CD14-positive monocyte (primary cell): ENCODE data around the gene PDCD2. TPM values are rescaled to one million over a fixed set of nuclear protein-coding genes. Genes with fewer than 3 reads are reported as not detected.

Experiments
- DNase-seq, 3 donors: peaks; one replicate each; pipeline ENCODE4 v3.0.0-alpha.2; 2011 to 2022
- H2AFZ ChIP-seq: 2 replicates; pipeline ENCODE4 v1.6.0; 2012; ENCODE audit warnings: mild to moderate bottlenecking, low read depth, low read length, inconsistent platforms; ENCODE audit not compliant: insufficient read depth, poor library complexity, severe bottlenecking
- H3K27ac ChIP-seq, 2 donors: 1 replicate in 1 of 2; 2 replicates in 1 of 2; pipeline ENCODE4 v1.5.1; 2012 to 2013; ENCODE audit warnings: low read length in 2 of 2, control low read depth in 1 of 2, inconsistent platforms in 1 of 2, low read depth in 1 of 2, mild to moderate bottlenecking in 1 of 2
- H3K27me3 ChIP-seq, 2 donors: one replicate each; pipeline versions ENCODE4 v1.6.0 to v1.6.1; 2011 to 2013; ENCODE audit warnings: low read length in 2 of 2; ENCODE audit not compliant: control insufficient read depth in 2 of 2, insufficient read depth in 2 of 2
- H3K36me3 ChIP-seq, 2 donors: replicated peaks in 1 of 2; 1 replicate in 1 of 2; 2 replicates in 1 of 2; pipeline versions ENCODE4 v1.5.1 to v1.6.1; 2012 to 2013; ENCODE audit warnings: low read length in 2 of 2, control low read depth in 1 of 2, inconsistent platforms in 1 of 2, mild to moderate bottlenecking in 1 of 2; ENCODE audit not compliant: insufficient read depth in 2 of 2, control insufficient read depth in 1 of 2
- H3K4me1 ChIP-seq, 2 donors: 1 replicate in 1 of 2; 2 replicates in 1 of 2; pipeline versions ENCODE4 v1.5.1 to v1.6.1; 2012 to 2013; ENCODE audit warnings: low read length in 2 of 2, control low read depth in 1 of 2, inconsistent platforms in 1 of 2, mild to moderate bottlenecking in 1 of 2, moderate library complexity in 1 of 2; ENCODE audit not compliant: insufficient read depth in 2 of 2, control insufficient read depth in 1 of 2
- H3K4me2 ChIP-seq: replicated peaks from 2 replicates; pipeline ENCODE3; 2012; ENCODE audit warnings: low read length, moderate library complexity, mild to moderate bottlenecking; ENCODE audit not compliant: poor library complexity, severe bottlenecking; ENCODE audit errors: extremely low read depth
- H3K4me3 ChIP-seq, 3 experiments: fragments of 200-600 bp in 1 of 3; sonication (generic) in 1 of 3; replicated peaks in 1 of 3; 1 replicate in 2 of 3; 2 replicates in 1 of 3; pipeline ENCODE4 v1.5.1; 2011 to 2013; ENCODE audit warnings: low read length in 3 of 3, mild to moderate bottlenecking in 3 of 3, control low read depth in 2 of 3, low read depth in 2 of 3, inconsistent platforms in 1 of 3, moderate library complexity in 1 of 3
- H3K79me2 ChIP-seq: 2 replicates; pipeline ENCODE4 v1.6.0; 2012; ENCODE audit warnings: mild to moderate bottlenecking, control low read depth, inconsistent platforms, low read length, moderate library complexity; ENCODE audit not compliant: insufficient read depth
- H3K9ac ChIP-seq: 2 replicates; pipeline ENCODE4 v1.6.0; 2017; ENCODE audit warnings: low read length, mild to moderate bottlenecking; ENCODE audit not compliant: insufficient read depth, poor library complexity, severe bottlenecking
- H3K9me3 ChIP-seq, 2 donors: replicated peaks in 1 of 2; 1 replicate in 1 of 2; 2 replicates in 1 of 2; pipeline versions ENCODE4 v1.5.1 to v1.6.1; 2012 to 2013; ENCODE audit warnings: low read length in 2 of 2, control low read depth in 1 of 2; ENCODE audit not compliant: control insufficient read depth in 1 of 2, insufficient read depth in 1 of 2
- H4K20me1 ChIP-seq: 2 replicates; pipeline ENCODE4 v1.6.0; 2012; ENCODE audit warnings: mild to moderate bottlenecking, low read length, control low read depth, moderate library complexity; ENCODE audit not compliant: insufficient read depth
- H3K27ac Mint-ChIP-seq, 7 donors: one replicate each; pipeline ENCODE4 v1.8.0; 2020; ENCODE audit warnings: mild to moderate bottlenecking in 7 of 7, mixed read lengths in 7 of 7, moderate library complexity in 6 of 7, inconsistent platforms in 2 of 7
- H3K27me3 Mint-ChIP-seq, 3 donors: one replicate each; pipeline ENCODE4 v1.8.0; 2021 to 2022; ENCODE audit warnings: low read depth in 3 of 3, mild to moderate bottlenecking in 3 of 3, mixed read lengths in 3 of 3, moderate library complexity in 3 of 3, inconsistent platforms in 1 of 3
- H3K36me3 Mint-ChIP-seq, 2 donors: one replicate each; pipeline ENCODE4 v1.8.0; 2020; ENCODE audit warnings: mixed read lengths in 2 of 2, inconsistent platforms in 1 of 2, mild to moderate bottlenecking in 1 of 2
- H3K4me1 Mint-ChIP-seq: one replicate; pipeline ENCODE4 v1.8.0; 2020; ENCODE audit warnings: mild to moderate bottlenecking, mixed read lengths
- H3K4me3 Mint-ChIP-seq, 2 donors: one replicate each; pipeline ENCODE4 v1.8.0; 2020; ENCODE audit warnings: mild to moderate bottlenecking in 2 of 2, mixed read lengths in 2 of 2, moderate library complexity in 1 of 2
- H3K9me3 Mint-ChIP-seq, 7 donors: one replicate each; pipeline ENCODE4 v1.8.0; 2020 to 2022; ENCODE audit warnings: mixed read lengths in 7 of 7, mild to moderate bottlenecking in 6 of 7, moderate library complexity in 6 of 7, inconsistent platforms in 2 of 7
- WGBS: methylation state at CpG from one replicate; pipeline ENCODE4 v1.1.5; 2013; ENCODE audit warnings: missing lambda C conversion rate; ENCODE audit not compliant: insufficient coverage; 5-methylcytosine and 5-hydroxymethylcytosine counted together
- intact Hi-C, 2 donors: fragments of 100-400 bp; cut with micrococcal nuclease; formaldehyde crosslinking; loops; one replicate each; pipeline versions ENCODE4 v1.15.0 to v1.15.1; 2023
- polyA plus RNA-seq, 3 donors: library from polyadenylated mRNA; depleted of rRNA in 1 of 3; unstranded in 2 of 3; stranded (reverse) in 1 of 3; fragments of 300-500 nt in 2 of 3; fragments of >200 nt in 1 of 3; fragmentation: Illumina TruSeq in 2 of 3; gene quantifications; 1 replicate in 2 of 3; 2 replicates in 1 of 3; pipeline ENCODE4 v1.2.3, GENCODE V29; 2012 to 2021
- TF ChIP-seq, protein P1 (sequence below): fragments of 200-600 bp; IDR thresholded peaks from one replicate; pipeline ENCODE4 v1.8.0; 2022; ENCODE audit warnings: antibody characterized with exemption, mild to moderate bottlenecking

PDCD2 gene
- polyA plus RNA-seq, 3 donors = 35.7 to 81.0 (median 69.4) TPM

DNA sequence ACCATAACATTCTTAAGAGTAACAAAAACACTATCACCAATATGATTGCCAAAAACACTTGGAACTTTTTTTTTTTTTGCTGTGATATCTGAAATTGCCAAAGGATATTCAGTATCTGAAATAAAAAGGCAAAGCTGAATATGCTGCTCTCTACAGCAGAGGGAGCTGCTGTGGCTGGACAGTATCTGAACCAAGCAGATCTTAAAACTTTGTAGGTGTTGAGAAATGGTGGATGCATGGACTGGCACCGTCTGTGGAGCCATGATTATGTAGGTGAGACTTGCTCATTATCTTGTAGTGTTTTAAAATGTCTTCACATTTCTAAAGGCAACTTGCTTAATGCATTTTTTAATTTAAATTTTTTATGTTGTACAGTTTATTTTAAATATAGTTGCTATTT lies 9.2 kb downstream of the PDCD2 start:
- Histone ChIP-seq H3K79me2 (peaks cover 4% of the 10 kb centered on the region), H3K4me2 (no peak overlapping the region), H3K9me3 (no peaks in the 10 kb centered on the region), H3K4me1 (no peaks in the 10 kb centered on the region), H4K20me1 (peaks cover 4% of the 10 kb centered on the region), H2AFZ (no peak overlapping the region), H3K4me3 (no peak overlapping the region), H3K27me3 (no peaks in the 10 kb centered on the region), H3K36me3 (peaks cover 83 to 99% of the 10 kb centered on the region in 2 donors), H3K9ac (no peak overlapping the region), H3K27ac (no peak overlapping the region)
- Mint-ChIP-seq H3K9me3 (no peaks in the 10 kb centered on the region), H3K27ac (no peak overlapping the region), H3K27me3 (no peaks in the 10 kb centered on the region), H3K4me1 (no peaks in the 10 kb centered on the region), H3K4me3 (no peak overlapping the region), H3K36me3 (peaks cover 70 to 78% of the 10 kb centered on the region in 2 donors)
- TF ChIP-seq, protein P1, sequence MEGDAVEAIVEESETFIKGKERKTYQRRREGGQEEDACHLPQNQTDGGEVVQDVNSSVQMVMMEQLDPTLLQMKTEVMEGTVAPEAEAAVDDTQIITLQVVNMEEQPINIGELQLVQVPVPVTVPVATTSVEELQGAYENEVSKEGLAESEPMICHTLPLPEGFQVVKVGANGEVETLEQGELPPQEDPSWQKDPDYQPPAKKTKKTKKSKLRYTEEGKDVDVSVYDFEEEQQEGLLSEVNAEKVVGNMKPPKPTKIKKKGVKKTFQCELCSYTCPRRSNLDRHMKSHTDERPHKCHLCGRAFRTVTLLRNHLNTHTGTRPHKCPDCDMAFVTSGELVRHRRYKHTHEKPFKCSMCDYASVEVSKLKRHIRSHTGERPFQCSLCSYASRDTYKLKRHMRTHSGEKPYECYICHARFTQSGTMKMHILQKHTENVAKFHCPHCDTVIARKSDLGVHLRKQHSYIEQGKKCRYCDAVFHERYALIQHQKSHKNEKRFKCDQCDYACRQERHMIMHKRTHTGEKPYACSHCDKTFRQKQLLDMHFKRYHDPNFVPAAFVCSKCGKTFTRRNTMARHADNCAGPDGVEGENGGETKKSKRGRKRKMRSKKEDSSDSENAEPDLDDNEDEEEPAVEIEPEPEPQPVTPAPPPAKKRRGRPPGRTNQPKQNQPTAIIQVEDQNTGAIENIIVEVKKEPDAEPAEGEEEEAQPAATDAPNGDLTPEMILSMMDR = no peak
- DNase-seq = no peak
- 100% methylated on average over 1 of the region's 1 CpG for WGBS
- intact Hi-C loops = no loop called here

DNA sequence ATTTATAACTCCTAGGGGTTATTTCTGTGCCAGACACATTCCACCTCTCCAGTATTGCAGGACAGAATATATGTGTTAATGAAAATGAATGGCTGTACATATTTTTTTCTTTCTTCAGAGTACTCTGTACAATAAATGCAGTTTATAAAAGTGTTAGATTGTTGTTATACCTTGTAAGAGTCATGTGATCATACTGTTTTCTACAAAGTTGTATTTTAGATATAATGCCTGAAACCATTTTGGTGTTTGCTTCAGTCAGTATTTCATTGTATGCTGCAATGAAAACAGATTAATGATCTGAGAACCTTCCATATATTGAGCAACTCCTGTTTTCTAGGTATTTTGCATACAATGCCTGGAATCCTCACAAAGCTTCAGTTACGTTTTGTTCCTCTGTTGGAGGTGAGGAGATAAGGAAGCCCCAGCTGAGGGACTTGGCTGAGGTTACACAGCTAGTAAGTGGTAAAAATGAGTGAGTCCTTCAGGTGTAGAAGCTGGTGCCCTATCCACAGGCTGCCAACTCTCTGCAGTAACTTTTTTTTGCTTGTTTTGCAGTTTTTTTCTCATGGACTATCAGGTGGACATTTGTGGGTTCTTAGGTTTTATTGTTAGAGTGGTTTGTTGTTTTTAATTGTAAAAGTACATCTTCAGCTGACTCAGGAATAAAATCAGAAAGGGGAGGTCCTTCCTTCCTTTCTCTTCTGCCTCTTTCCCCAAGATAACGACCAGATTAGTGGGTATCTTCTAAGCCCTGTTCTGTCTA lies 11.6 kb downstream of the PDCD2 start:
- H3K27me3 Mint-ChIP-seq = no peaks in the 10 kb centered on the region
- Histone ChIP-seq H3K27me3 (no peaks in the 10 kb centered on the region), H2AFZ (no peak overlapping the region), H3K36me3 (peaks cover 81 to 97% of the 10 kb centered on the region in 2 donors), H3K4me2 (no peak overlapping the region), H3K4me3 (no peak overlapping the region), H3K79me2 (peaks cover 4% of the 10 kb centered on the region), H3K9me3 (no peaks in the 10 kb centered on the region), H4K20me1 (peaks cover 4% of the 10 kb centered on the region), H3K4me1 (no peaks in the 10 kb centered on the region), H3K27ac (no peak overlapping the region), H3K9ac (no peak overlapping the region)
- no peaks in the 10 kb centered on the region for H3K9me3 Mint-ChIP-seq
- 57% methylated on average over 1 of the region's 2 CpGs for WGBS
- H3K4me3 Mint-ChIP-seq = no peak overlapping the region
- H3K4me1 Mint-ChIP-seq = no peaks in the 10 kb centered on the region
- no peak for DNase-seq
- intact Hi-C loops = no loop called here
- TF ChIP-seq, protein P1 = no peak
- no peak overlapping the region for H3K27ac Mint-ChIP-seq
- peaks cover 70 to 83% of the 10 kb centered on the region in 2 donors for H3K36me3 Mint-ChIP-seq
